Tibial nerve (tissue), 4 donors: Measurements from ENCODE around the gene SIRPA. TPM values are rescaled to one million over a fixed set of nuclear protein-coding genes. Genes with fewer than 3 reads are reported as not detected.

Source experiments
- DNase-seq, 2 donors: peaks; one replicate each; pipeline ENCODE4 v3.0.0-alpha.2; 2019; ENCODE audit warnings: low spot score in 2 of 2
- H3K27ac ChIP-seq, 4 donors: fragments of 200-600 bp; sonication (generic) in 3 of 4; one replicate each; pipeline ENCODE4 v1.5.1; 2017 to 2019; ENCODE audit warnings: mild to moderate bottlenecking in 1 of 4
- H3K27me3 ChIP-seq, 2 donors: fragments of 200-600 bp; sonication (generic) in 1 of 2; one replicate each; pipeline versions ENCODE4 v1.5.1 to v1.6.0; 2017 to 2019
- H3K36me3 ChIP-seq, 3 donors: fragments of 200-600 bp; sonication (generic); one replicate each; pipeline ENCODE4 v1.5.1; 2018 to 2019
- H3K4me1 ChIP-seq, 4 donors: fragments of 200-600 bp; sonication (generic) in 3 of 4; one replicate each; pipeline ENCODE4 v1.5.1; 2017 to 2019
- H3K4me3 ChIP-seq, 4 donors: fragments of 200-600 bp; sonication (generic) in 3 of 4; one replicate each; pipeline ENCODE4 v1.5.1; 2017 to 2019; ENCODE audit warnings: mild to moderate bottlenecking in 1 of 4, moderate library complexity in 1 of 4
- H3K9me3 ChIP-seq, 4 donors: fragments of 200-600 bp; sonication (generic) in 3 of 4; one replicate each; pipeline ENCODE4 v1.5.1; 2017 to 2019
- EP300 ChIP-seq, 2 donors: sonication (generic); formaldehyde crosslinking; IDR thresholded peaks; one replicate each; pipeline ENCODE4 v1.6.1; 2017; ENCODE audit warnings: antibody characterized with exemption in 2 of 2, mild to moderate bottlenecking in 1 of 2
- POLR2A ChIP-seq, 2 donors: fragments of 450-650 bp; IDR thresholded peaks; one replicate each; pipeline ENCODE4 v1.6.1; 2017; ENCODE audit warnings: antibody characterized with exemption in 2 of 2, mild to moderate bottlenecking in 2 of 2, moderate library complexity in 2 of 2
- WGBS, 2 donors: methylation state at CpG; one replicate each; pipeline ENCODE4 v1.1.5; 2018; 5-methylcytosine and 5-hydroxymethylcytosine counted together
- total RNA-seq, 4 donors: library from RNA; depleted of rRNA; stranded (reverse); fragments of >200 nt; gene quantifications; one replicate each; pipeline ENCODE4 v1.1.0, GENCODE V29; 2016
- TF ChIP-seq, protein P1 (sequence below), 5 experiments: fragments of 200-600 bp in 3 of 5; fragments of 450-650 bp in 2 of 5; sonication (generic) in 3 of 5; IDR thresholded peaks; one replicate each; pipeline ENCODE4 v1.5.1; 2016 to 2019; ENCODE audit warnings: antibody characterized with exemption in 5 of 5, mild to moderate bottlenecking in 3 of 5, moderate library complexity in 2 of 5

SIRPA gene
- total RNA-seq, 4 donors from 2014 or later, result 31.7 to 53.0 (median 41.1) TPM

DNA sequence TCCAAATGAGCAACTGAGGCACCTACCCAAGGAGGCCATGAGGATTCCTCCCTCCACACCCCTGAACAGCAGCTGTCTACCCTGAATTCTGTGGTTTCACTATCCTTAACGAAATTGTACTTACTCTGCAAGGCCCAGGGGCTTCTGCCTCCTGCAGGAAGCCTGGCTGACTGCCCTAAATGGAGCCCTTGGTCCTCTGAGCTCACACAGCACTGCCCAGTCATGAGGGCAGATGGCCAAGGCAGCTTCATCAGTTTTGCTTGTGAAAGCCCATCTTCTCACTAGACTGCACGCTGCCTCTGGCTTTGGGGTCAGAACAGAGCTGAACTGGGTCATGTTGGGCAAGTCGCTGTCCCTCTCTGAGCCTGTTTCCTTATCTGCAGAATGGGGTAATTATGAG lies 26.4 kb upstream of the SIRPA start:
- Histone ChIP-seq H3K4me3 (no peak overlapping the region), H3K9me3 (peaks cover 0 to 7% (median 0%) of the 10 kb centered on the region in 4 donors), H3K27me3 (no peaks in the 10 kb centered on the region), H3K4me1 (no peaks in the 10 kb centered on the region), H3K36me3 (no peaks in the 10 kb centered on the region), H3K27ac (no peak overlapping the region)
- WGBS, 2 donors, result 61 to 74% methylated on average over 3 of the region's 3 CpGs
- no peak for DNase-seq
- TF ChIP-seq, protein P1, sequence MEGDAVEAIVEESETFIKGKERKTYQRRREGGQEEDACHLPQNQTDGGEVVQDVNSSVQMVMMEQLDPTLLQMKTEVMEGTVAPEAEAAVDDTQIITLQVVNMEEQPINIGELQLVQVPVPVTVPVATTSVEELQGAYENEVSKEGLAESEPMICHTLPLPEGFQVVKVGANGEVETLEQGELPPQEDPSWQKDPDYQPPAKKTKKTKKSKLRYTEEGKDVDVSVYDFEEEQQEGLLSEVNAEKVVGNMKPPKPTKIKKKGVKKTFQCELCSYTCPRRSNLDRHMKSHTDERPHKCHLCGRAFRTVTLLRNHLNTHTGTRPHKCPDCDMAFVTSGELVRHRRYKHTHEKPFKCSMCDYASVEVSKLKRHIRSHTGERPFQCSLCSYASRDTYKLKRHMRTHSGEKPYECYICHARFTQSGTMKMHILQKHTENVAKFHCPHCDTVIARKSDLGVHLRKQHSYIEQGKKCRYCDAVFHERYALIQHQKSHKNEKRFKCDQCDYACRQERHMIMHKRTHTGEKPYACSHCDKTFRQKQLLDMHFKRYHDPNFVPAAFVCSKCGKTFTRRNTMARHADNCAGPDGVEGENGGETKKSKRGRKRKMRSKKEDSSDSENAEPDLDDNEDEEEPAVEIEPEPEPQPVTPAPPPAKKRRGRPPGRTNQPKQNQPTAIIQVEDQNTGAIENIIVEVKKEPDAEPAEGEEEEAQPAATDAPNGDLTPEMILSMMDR (IDR thresholded peaks at IDR 0.05), result no peak
- TF ChIP-seq EP300 (IDR thresholded peaks at IDR 0.05), result no peak
- no peak for TF ChIP-seq POLR2A (IDR thresholded peaks at IDR 0.05)

DNA sequence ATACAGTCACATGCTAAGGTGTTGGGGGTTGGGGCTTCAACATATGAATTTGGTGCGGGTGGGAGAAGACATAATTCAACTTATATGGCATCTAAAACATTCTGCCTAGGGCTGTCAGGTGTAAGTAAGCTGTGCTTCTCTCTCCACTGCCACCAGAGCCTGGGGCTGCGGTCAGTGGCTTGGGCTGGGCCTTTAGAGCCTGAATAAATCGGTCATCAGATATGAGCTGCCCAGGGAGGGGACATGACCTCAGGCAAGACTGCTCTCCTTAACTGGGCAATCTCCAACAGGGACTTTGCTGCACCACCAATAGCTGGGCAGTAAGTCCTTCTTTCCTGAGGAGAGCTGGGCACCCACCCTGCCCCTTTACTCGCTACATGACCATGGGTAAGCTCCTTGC lies 24.9 kb upstream of the SIRPA start:
- TF ChIP-seq, protein P1 (IDR thresholded peaks at IDR 0.05), result no peak
- TF ChIP-seq POLR2A (IDR thresholded peaks at IDR 0.05), result no peak
- no peak for TF ChIP-seq EP300 (IDR thresholded peaks at IDR 0.05)
- H3K27me3 ChIP-seq, result no peaks in the 10 kb centered on the region
- H3K9me3 ChIP-seq, result peaks cover 0 to 7% (median 0%) of the 10 kb centered on the region in 4 donors
- no peak overlapping the region for H3K27ac ChIP-seq
- DNase-seq, result no peak
- WGBS, 2 donors, result 90% methylated on average over 4 of the region's 4 CpGs
- peaks cover 0 to 8% (median 0%) of the 10 kb centered on the region in 4 donors for H3K4me1 ChIP-seq
- no peaks in the 10 kb centered on the region for H3K36me3 ChIP-seq
- no peak overlapping the region for H3K4me3 ChIP-seq

GRCh38 chr20:1870792-1871550 lies 24.2 kb upstream of the SIRPA start:
- TF ChIP-seq EP300 (IDR thresholded peaks at IDR 0.05) (no peak), POLR2A (IDR thresholded peaks at IDR 0.05) (no peak)
- TF ChIP-seq, protein P1 (IDR thresholded peaks at IDR 0.05), result no peak
- H3K36me3 ChIP-seq, result no peaks in the 10 kb centered on the region
- peaks cover 0 to 8% (median 0%) of the 10 kb centered on the region in 4 donors for H3K4me1 ChIP-seq
- no peak overlapping the region for H3K27ac ChIP-seq
- no peaks in the 10 kb centered on the region for H3K27me3 ChIP-seq
- H3K9me3 ChIP-seq, result peaks cover 0 to 7% (median 0%) of the 10 kb centered on the region in 4 donors
- DNase-seq, result no peak
- no peak overlapping the region for H3K4me3 ChIP-seq
- WGBS, 2 donors, result 46 to 48% methylated on average over 17 of the region's 17 CpGs

DNA sequence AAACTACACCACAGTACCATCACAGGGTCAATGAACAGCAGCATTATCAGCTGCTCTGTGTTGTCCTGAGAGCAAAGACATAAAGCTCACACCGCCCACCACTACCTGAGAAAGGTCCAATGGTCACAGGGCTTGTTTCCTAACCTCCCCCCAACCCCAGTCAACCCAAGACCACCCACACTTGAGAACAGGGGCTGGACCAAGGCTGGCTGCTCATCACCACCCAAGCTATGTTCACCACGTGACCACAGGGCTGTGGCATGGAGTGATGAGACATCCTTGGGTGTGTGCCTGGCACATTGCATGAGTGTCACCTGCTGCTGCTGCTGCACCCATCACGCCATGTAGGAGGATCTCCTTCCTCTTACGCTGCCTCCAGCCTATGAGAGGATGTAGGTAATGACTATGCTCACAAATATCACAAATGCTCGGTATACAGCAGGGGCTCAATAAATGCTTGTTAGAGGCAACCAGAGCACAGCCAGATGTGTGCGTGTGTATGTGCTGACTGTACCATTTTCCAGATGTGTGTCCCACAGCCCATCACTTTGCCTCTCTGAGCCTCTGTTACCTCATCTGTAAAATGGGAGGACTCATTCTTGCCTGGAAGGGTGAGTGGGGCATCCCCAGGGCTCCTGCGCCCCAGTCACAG lies 23.3 kb upstream of the SIRPA start:
- DNase-seq, result no peak
- 94% methylated on average over 7 of the region's 7 CpGs for WGBS, 2 donors
- no peaks in the 10 kb centered on the region for H3K27me3 ChIP-seq
- H3K4me3 ChIP-seq, result no peak overlapping the region
- no peaks in the 10 kb centered on the region for H3K36me3 ChIP-seq
- no peak overlapping the region for H3K27ac ChIP-seq
- TF ChIP-seq POLR2A (IDR thresholded peaks at IDR 0.05) (no peak), EP300 (IDR thresholded peaks at IDR 0.05) (no peak)
- TF ChIP-seq, protein P1 (IDR thresholded peaks at IDR 0.05), result no peak
- peaks cover 0 to 7% (median 0%) of the 10 kb centered on the region in 4 donors for H3K9me3 ChIP-seq
- peaks cover 0 to 8% (median 0%) of the 10 kb centered on the region in 4 donors for H3K4me1 ChIP-seq
